Stomach (tissue), 9 donors: ENCODE data around the gene PAGR1. TPM values are rescaled to one million over a fixed set of nuclear protein-coding genes. Genes with fewer than 3 reads are reported as not detected.

Experiments used
- DNase-seq, 2 donors: peaks; one replicate each; pipeline versions ENCODE4 v3.0.0 to v3.0.0-alpha.2; 2013 to 2019
- H3K27ac ChIP-seq, 5 donors: fragments of 200-600 bp in 4 of 5; sonication (generic) in 4 of 5; one replicate each; pipeline ENCODE4 v1.5.1; 2013 to 2019; ENCODE audit warnings: mild to moderate bottlenecking in 1 of 5, moderate library complexity in 1 of 5
- H3K27me3 ChIP-seq, 3 donors: fragments of 200-600 bp; sonication (generic); one replicate each; pipeline ENCODE4 v1.5.1; 2017 to 2019; ENCODE audit warnings: mixed run types in 1 of 3
- H3K36me3 ChIP-seq, 4 donors: fragments of 200-600 bp; sonication (generic); 1 replicate in 3 of 4; 2 replicates in 1 of 4; pipeline ENCODE4 v1.5.1; 2016 to 2019
- H3K4me1 ChIP-seq, 4 donors: fragments of 200-600 bp; sonication (generic); one replicate each; pipeline ENCODE4 v1.5.1; 2016 to 2019
- H3K4me3 ChIP-seq, 4 donors: fragments of 200-600 bp; sonication (generic) in 3 of 4; one replicate each; pipeline ENCODE4 v1.5.1; 2016 to 2019; ENCODE audit warnings: mild to moderate bottlenecking in 1 of 4
- H3K9me3 ChIP-seq, 4 donors: fragments of 200-600 bp; sonication (generic); one replicate each; pipeline ENCODE4 v1.5.1; 2016 to 2019
- CTCF ChIP-seq, 7 experiments: fragments of 450-650 bp in 4 of 7; fragments of 200-600 bp in 3 of 7; sonication (generic) in 3 of 7; IDR thresholded peaks; one replicate each; pipeline ENCODE4 v1.5.1; 2016 to 2019; ENCODE audit warnings: antibody characterized with exemption in 7 of 7, control low read depth in 2 of 7, mild to moderate bottlenecking in 1 of 7
- EP300 ChIP-seq: sonication (generic); formaldehyde crosslinking; IDR thresholded peaks from one replicate; pipeline ENCODE4 v1.6.1; 2017; ENCODE audit warnings: antibody characterized with exemption
- POLR2A ChIP-seq, 4 donors: fragments of 450-650 bp; IDR thresholded peaks; one replicate each; pipeline ENCODE4 v1.6.1; 2016; ENCODE audit warnings: antibody characterized with exemption in 4 of 4, control low read depth in 2 of 4, mild to moderate bottlenecking in 1 of 4, moderate library complexity in 1 of 4
- POLR2AphosphoS5 ChIP-seq, 3 donors: sonication (generic); formaldehyde crosslinking; IDR thresholded peaks; one replicate each; pipeline ENCODE4 v1.6.1; 2016; ENCODE audit warnings: antibody characterized with exemption in 3 of 3
- WGBS, 5 donors: extraction: QIAGEN DNeasy Blood & Tissue Kit in 3 of 5; methylation state at CpG; one replicate each; pipeline versions ENCODE4 v1.1.5 to v1.1.7; 2013 to 2018; 5-methylcytosine and 5-hydroxymethylcytosine counted together
- intact Hi-C: fragments of 100-400 bp; cut with DNase I; formaldehyde crosslinking; loops from one replicate; pipeline ENCODE4 v1.15.1; 2023; ENCODE audit warnings: low total_unique reads
- polyA plus RNA-seq, 3 donors: library from polyadenylated mRNA; stranded (reverse); fragments of 200-250 nt; gene quantifications; one replicate each; pipeline ENCODE4 v1.2.3, GENCODE V29; 2013
- total RNA-seq, 5 donors: library from RNA; depleted of rRNA; stranded (reverse); fragments of >200 nt; gene quantifications; one replicate each; pipeline versions ENCODE4 v1.1.0 to v1.2.3, GENCODE V29; 2014 to 2016
- donor health status: healthy with polysubstance abuse.
- donor health status: Bipolar disorder and iron deficiency.
- donor health status: healthy.

The PAGR1 gene
- total and polyA plus RNA-seq, 8 donors, result 7.1 to 124 (median 25.5) TPM

- peaks cover 21 to 65% (median 49%) of the 10 kb centered on the region in 4 donors for H3K4me1 ChIP-seq
- no peaks in the 10 kb centered on the region for H3K9me3 ChIP-seq
- peaks cover 23 to 38% (median 31%) of the 10 kb centered on the region in 4 donors for H3K36me3 ChIP-seq
- H3K27ac ChIP-seq, result no peak overlapping the region
- DNase-seq, result peak in 1 of 2 donors; percentile 73
- intact Hi-C loops, result loop anchor here (5.0 kb wide), 1 partner anchor 51 kb away; the partner anchor contains the start of gene MAZ
- H3K4me3 ChIP-seq, result no peak overlapping the region
- 32 to 60% (median 41%) methylated on average over 10 of the region's 10 CpGs for WGBS, 5 donors
- no peaks in the 10 kb centered on the region for H3K27me3 ChIP-seq
- no peak for TF ChIP-seq POLR2A (IDR thresholded peaks at IDR 0.05)
- TF ChIP-seq POLR2AphosphoS5 (IDR thresholded peaks at IDR 0.05), result peak in 1 of 3 donors; percentile 11
Measured at GRCh38 chr16:29858149-29858849, 42.3 kb downstream of the PAGR1 start.

GRCh38 chr16:29858974-29859373, 43.0 kb downstream of the PAGR1 start:
- Histone ChIP-seq H3K4me3 (no peak overlapping the region), H3K27me3 (no peaks in the 10 kb centered on the region), H3K27ac (no peak overlapping the region), H3K9me3 (no peaks in the 10 kb centered on the region), H3K36me3 (peaks cover 23 to 38% (median 31%) of the 10 kb centered on the region in 4 donors), H3K4me1 (peaks cover 21 to 71% (median 54%) of the 10 kb centered on the region in 4 donors)
- TF ChIP-seq CTCF (IDR thresholded peaks at IDR 0.05), result no peak
- no peak for TF ChIP-seq POLR2AphosphoS5 (IDR thresholded peaks at IDR 0.05)
- TF ChIP-seq EP300, result no peak
- TF ChIP-seq POLR2A (IDR thresholded peaks at IDR 0.05), result no peak
- intact Hi-C loops, result loop anchor here (5.0 kb wide), 1 partner anchor 52 kb away; the partner anchor contains the start of gene MAZ
- no peak for DNase-seq
- WGBS, 5 donors, result 74 to 88% (median 76%) methylated on average over 10 to 19 of the region's 19 CpGs

GRCh38 chr16:29860218-29860617, 44.3 kb downstream of the PAGR1 start:
- peak overlapping the region in 2 of 5 donors; percentile 1 to 16 for H3K27ac ChIP-seq
- no peaks in the 10 kb centered on the region for H3K27me3 ChIP-seq
- peaks cover 23 to 38% (median 31%) of the 10 kb centered on the region in 4 donors for H3K36me3 ChIP-seq
- peak in 1 of 2 donors; percentile 32 for DNase-seq
- H3K9me3 ChIP-seq, result no peaks in the 10 kb centered on the region
- intact Hi-C loops, result loop anchor here (10.0 kb wide), 1 partner anchor 165 kb away; the partner anchor contains the start of gene C16orf92
- TF ChIP-seq POLR2AphosphoS5 (IDR thresholded peaks at IDR 0.05), result peak in 1 of 3 donors; percentile 11
- no peak for TF ChIP-seq EP300
- peak overlapping the region in 1 of 4 donors; percentile 99 for H3K4me3 ChIP-seq
- WGBS, 5 donors, result 47 to 76% (median 59%) methylated on average over 7 to 9 of the region's 9 CpGs
- peaks cover 18 to 66% (median 53%) of the 10 kb centered on the region in 4 donors for H3K4me1 ChIP-seq

GRCh38 chr16:29862383-29862883, 46.5 kb downstream of the PAGR1 start:
- WGBS, 5 donors, result 1 to 2% (median 2%) methylated on average over 14 to 27 of the region's 27 CpGs
- no peaks in the 10 kb centered on the region for H3K9me3 ChIP-seq
- no peak for TF ChIP-seq EP300
- peak in 1 of 7 experiments; percentile 6 for TF ChIP-seq CTCF (IDR thresholded peaks at IDR 0.05)
- no peak for TF ChIP-seq POLR2A (IDR thresholded peaks at IDR 0.05)
- peaks cover 15 to 46% (median 37%) of the 10 kb centered on the region in 4 donors for H3K4me1 ChIP-seq
- peak overlapping the region; percentile 85 to 96 (median 92) for H3K27ac ChIP-seq
- peak overlapping the region; percentile 94 to 99 (median 98) for H3K4me3 ChIP-seq
- H3K36me3 ChIP-seq, result peaks cover 23 to 38% (median 31%) of the 10 kb centered on the region in 4 donors
- DNase-seq, result peak; percentile 34 to 62
- H3K27me3 ChIP-seq, result no peaks in the 10 kb centered on the region
- intact Hi-C loops, result loop anchor here (10.0 kb wide), 1 partner anchor 162 kb away; the partner anchor contains the start of gene C16orf92

- H3K36me3 ChIP-seq, result peaks cover 23 to 34% (median 31%) of the 10 kb centered on the region in 4 donors
- TF ChIP-seq POLR2AphosphoS5 (IDR thresholded peaks at IDR 0.05) (peak; percentile 79 to 96 (median 84)), CTCF (IDR thresholded peaks at IDR 0.05) (peak in 5 of 7 experiments; percentile 45 to 76 (median 52)), EP300 (no peak)
- peak within 1 kb of the TSS; percentile 94 to 99 (median 98) for H3K4me3 ChIP-seq
- DNase-seq, result peak; percentile 94 to 99
- H3K4me1 ChIP-seq, result peaks cover 15 to 46% (median 37%) of the 10 kb centered on the region in 4 donors
- H3K27ac ChIP-seq, result peak within 1 kb of the TSS; percentile 85 to 96 (median 92)
- no peaks in the 10 kb centered on the region for H3K27me3 ChIP-seq
- WGBS, 5 donors, result 0 to 1% (median 0%) methylated on average over 35 to 57 of the region's 57 CpGs
- intact Hi-C loops, result loop anchor here (10.0 kb wide), 1 partner anchor 162 kb away; the partner anchor contains the start of gene C16orf92
- H3K9me3 ChIP-seq, result no peaks in the 10 kb centered on the region
Measured at GRCh38 chr16:29862884-29863668, 47.1 kb downstream of the PAGR1 start, which contains the start of gene CDIPT. Gene CDIPT (minus strand): TSS chr16:29863226. CDS start chr16:29862857, 369 bp downstream.
